Measurements from ENCODE around the gene RHOJ. TPM values are rescaled to one million over a fixed set of nuclear protein-coding genes. Genes with fewer than 3 reads are reported as not detected.

The RHOJ gene
- total RNA-seq, 1 experiment from 2014 or later: not detected

DNA sequence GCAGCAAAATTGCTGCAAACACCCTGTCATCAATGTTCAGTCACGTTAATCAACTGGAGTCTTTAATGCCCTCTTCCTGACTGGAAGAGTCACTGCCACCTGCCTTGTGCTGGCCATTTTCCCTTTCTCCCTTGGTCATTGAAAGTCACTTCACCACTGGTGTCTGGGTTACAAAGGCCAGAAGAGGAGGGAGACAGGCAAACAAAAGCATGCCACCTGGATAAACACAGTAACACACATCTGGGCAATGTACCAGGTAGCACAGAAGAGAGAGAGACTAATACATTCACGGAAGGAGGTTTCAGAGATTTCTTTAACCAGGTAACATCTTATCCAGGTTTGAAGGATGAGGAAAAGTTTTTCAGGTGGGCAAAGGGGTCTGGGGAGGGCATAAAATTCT lies 81.8 kb downstream of the RHOJ start:
- no TSS peak for BruUV-seq (replicated peaks)
- Histone ChIP-seq H3K4me1 (ENCODE audit: control insufficient read depth in 1 of 2, insufficient read depth in 2 of 2, low read length in 2 of 2) (no peaks in the 10 kb centered on the region), H3K9me2 (ENCODE audit: insufficient read depth) (no peaks in the 10 kb centered on the region), H3K79me2 (ENCODE audit: insufficient read depth, low read length) (no peaks in the 10 kb centered on the region), H4K20me1 (ENCODE audit: insufficient read depth) (no peaks in the 10 kb centered on the region), H3K27ac (ENCODE audit: low read depth, low read length) (no peak overlapping the region), H3K36me3 (ENCODE audit: control insufficient read depth in 1 of 2, insufficient read depth in 2 of 2, low read length in 2 of 2) (no peaks in the 10 kb centered on the region), H3K4me3 (replicated peaks in 1 of 2; ENCODE audit: low read depth in 1 of 2, low read length in 2 of 2) (no peak overlapping the region), H3K9ac (ENCODE audit: low read length) (no peak overlapping the region), H3K4me2 (ENCODE audit: low read length) (no peak overlapping the region), H3K9me3 (ENCODE audit: control insufficient read depth in 1 of 2, insufficient read depth in 1 of 2, low read depth in 1 of 2, low read length in 2 of 2) (no peaks in the 10 kb centered on the region), H2AFZ (ENCODE audit: low read depth, low read length, poor library complexity, severe bottlenecking) (no peak overlapping the region), H3K27me3 (ENCODE audit: insufficient read depth, low read length) (peaks cover 80% of the 10 kb centered on the region)
- DNase-seq (ENCODE audit: low read depth, low spot score): no peak
- ChIA-PET POLR2A (no interaction called here), CTCF (no interaction called here), RAD21 (ENCODE audit: low non-redundant PET in 1 of 2, low total read pairs in 2 of 2, uncharacterized antibody in 2 of 2, unreplicated experiment in 2 of 2) (no interaction called here)
- intact Hi-C loops (cut with micrococcal nuclease): no loop called here
- no peak for ATAC-seq
- no peak for TF ChIP-seq EZH2phosphoT487 (IDR thresholded peaks at IDR 0.05; ENCODE audit: borderline replicate concordance)
- no peak for TF ChIP-seq ELF1 (IDR thresholded peaks at IDR 0.05; ENCODE audit: borderline replicate concordance, low read depth)
- TF ChIP-seq SIN3A (IDR thresholded peaks at IDR 0.05; ENCODE audit: low read depth): no peak
- no peak for TF ChIP-seq ZNF274 (IDR thresholded peaks at IDR 0.05; ENCODE audit: low read depth, low read length)
- TF ChIP-seq JUND (IDR thresholded peaks at IDR 0.05): no peak
- TF ChIP-seq, protein P1, sequence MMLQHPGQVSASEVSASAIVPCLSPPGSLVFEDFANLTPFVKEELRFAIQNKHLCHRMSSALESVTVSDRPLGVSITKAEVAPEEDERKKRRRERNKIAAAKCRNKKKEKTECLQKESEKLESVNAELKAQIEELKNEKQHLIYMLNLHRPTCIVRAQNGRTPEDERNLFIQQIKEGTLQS (IDR thresholded peaks at IDR 0.05): no peak
- TF ChIP-seq SRF (IDR thresholded peaks at IDR 0.05; ENCODE audit: low read depth): no peak
- TF ChIP-seq, protein P2, sequence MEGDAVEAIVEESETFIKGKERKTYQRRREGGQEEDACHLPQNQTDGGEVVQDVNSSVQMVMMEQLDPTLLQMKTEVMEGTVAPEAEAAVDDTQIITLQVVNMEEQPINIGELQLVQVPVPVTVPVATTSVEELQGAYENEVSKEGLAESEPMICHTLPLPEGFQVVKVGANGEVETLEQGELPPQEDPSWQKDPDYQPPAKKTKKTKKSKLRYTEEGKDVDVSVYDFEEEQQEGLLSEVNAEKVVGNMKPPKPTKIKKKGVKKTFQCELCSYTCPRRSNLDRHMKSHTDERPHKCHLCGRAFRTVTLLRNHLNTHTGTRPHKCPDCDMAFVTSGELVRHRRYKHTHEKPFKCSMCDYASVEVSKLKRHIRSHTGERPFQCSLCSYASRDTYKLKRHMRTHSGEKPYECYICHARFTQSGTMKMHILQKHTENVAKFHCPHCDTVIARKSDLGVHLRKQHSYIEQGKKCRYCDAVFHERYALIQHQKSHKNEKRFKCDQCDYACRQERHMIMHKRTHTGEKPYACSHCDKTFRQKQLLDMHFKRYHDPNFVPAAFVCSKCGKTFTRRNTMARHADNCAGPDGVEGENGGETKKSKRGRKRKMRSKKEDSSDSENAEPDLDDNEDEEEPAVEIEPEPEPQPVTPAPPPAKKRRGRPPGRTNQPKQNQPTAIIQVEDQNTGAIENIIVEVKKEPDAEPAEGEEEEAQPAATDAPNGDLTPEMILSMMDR (IDR thresholded peaks at IDR 0.05 in 2 of 3, conservative IDR thresholded peaks at IDR 0.05 in 1 of 3; ENCODE audit: borderline replicate concordance in 1 of 3, insufficient read depth in 1 of 3, low read depth in 2 of 3, low read length in 2 of 3): no peak
- no peak for TF ChIP-seq EGR1 (IDR thresholded peaks at IDR 0.05; ENCODE audit: low read depth)
- no peak for TF ChIP-seq POLR2A (IDR thresholded peaks at IDR 0.05; ENCODE audit: borderline replicate concordance, extremely low read depth, insufficient read depth, insufficient read length)
- TF ChIP-seq, protein P3, sequence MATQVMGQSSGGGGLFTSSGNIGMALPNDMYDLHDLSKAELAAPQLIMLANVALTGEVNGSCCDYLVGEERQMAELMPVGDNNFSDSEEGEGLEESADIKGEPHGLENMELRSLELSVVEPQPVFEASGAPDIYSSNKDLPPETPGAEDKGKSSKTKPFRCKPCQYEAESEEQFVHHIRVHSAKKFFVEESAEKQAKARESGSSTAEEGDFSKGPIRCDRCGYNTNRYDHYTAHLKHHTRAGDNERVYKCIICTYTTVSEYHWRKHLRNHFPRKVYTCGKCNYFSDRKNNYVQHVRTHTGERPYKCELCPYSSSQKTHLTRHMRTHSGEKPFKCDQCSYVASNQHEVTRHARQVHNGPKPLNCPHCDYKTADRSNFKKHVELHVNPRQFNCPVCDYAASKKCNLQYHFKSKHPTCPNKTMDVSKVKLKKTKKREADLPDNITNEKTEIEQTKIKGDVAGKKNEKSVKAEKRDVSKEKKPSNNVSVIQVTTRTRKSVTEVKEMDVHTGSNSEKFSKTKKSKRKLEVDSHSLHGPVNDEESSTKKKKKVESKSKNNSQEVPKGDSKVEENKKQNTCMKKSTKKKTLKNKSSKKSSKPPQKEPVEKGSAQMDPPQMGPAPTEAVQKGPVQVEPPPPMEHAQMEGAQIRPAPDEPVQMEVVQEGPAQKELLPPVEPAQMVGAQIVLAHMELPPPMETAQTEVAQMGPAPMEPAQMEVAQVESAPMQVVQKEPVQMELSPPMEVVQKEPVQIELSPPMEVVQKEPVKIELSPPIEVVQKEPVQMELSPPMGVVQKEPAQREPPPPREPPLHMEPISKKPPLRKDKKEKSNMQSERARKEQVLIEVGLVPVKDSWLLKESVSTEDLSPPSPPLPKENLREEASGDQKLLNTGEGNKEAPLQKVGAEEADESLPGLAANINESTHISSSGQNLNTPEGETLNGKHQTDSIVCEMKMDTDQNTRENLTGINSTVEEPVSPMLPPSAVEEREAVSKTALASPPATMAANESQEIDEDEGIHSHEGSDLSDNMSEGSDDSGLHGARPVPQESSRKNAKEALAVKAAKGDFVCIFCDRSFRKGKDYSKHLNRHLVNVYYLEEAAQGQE (IDR thresholded peaks at IDR 0.05; ENCODE audit: low read depth): no peak
- no peak for TF ChIP-seq ZFX (IDR thresholded peaks at IDR 0.05)
- TF ChIP-seq YY1 (IDR thresholded peaks at IDR 0.05; ENCODE audit: extremely low read depth, insufficient replicate concordance, low read depth, low read length): no peak
- no peak for TF ChIP-seq RAD21 (IDR thresholded peaks at IDR 0.05; ENCODE audit: low read depth)
- TF ChIP-seq CBX3 (IDR thresholded peaks at IDR 0.05; ENCODE audit: low read depth): no peak
- TF ChIP-seq SP1 (IDR thresholded peaks at IDR 0.05; ENCODE audit: low read depth): no peak
- TF ChIP-seq CEBPB (IDR thresholded peaks at IDR 0.05; ENCODE audit: low read depth): no peak
- TF ChIP-seq EZH2 (IDR thresholded peaks at IDR 0.05): no peak
